Lower leg skin (tissue), 4 donors: ENCODE results near the gene COX4I1. TPM values are rescaled to one million over a fixed set of nuclear protein-coding genes. Genes with fewer than 3 reads are reported as not detected.
A peak's percentile ranks its signal among the peaks of the same experiment; 100 is the strongest.

Source experiments
- DNase-seq, 2 donors: peaks; one replicate each; pipeline ENCODE4 v3.0.0-alpha.2; 2019; ENCODE audit warnings: low spot score in 2 of 2
- H3K4me3 ChIP-seq: fragments of 200-600 bp; sonication (generic); 2 replicates; pipeline ENCODE4 v1.5.1; 2017; ENCODE audit warnings: mild to moderate bottlenecking, low read depth; ENCODE audit not compliant: poor library complexity, severe bottlenecking
- CTCF ChIP-seq, 3 donors: fragments of 450-650 bp; IDR thresholded peaks; one replicate each; pipeline ENCODE4 v1.5.1; 2016; ENCODE audit warnings: antibody characterized with exemption in 3 of 3, mild to moderate bottlenecking in 3 of 3, moderate library complexity in 2 of 3
- POLR2A ChIP-seq, 2 donors: fragments of 450-650 bp; IDR thresholded peaks; one replicate each; pipeline ENCODE4 v1.6.1; 2016 to 2017; ENCODE audit warnings: antibody characterized with exemption in 2 of 2, mild to moderate bottlenecking in 1 of 2, moderate library complexity in 1 of 2
- WGBS, 2 donors: methylation state at CpG; one replicate each; pipeline ENCODE4 v1.1.5; 2018; 5-methylcytosine and 5-hydroxymethylcytosine counted together
- intact Hi-C: fragments of 100-400 bp; cut with DNase I; formaldehyde crosslinking; loops from one replicate; pipeline ENCODE4 v1.15.0; 2023; ENCODE audit warnings: low total_unique reads
- total RNA-seq, 4 donors: library from RNA; depleted of rRNA; stranded (reverse); fragments of >200 nt; gene quantifications; one replicate each; pipeline ENCODE4 v1.1.0, GENCODE V29; 2016

Gene COX4I1
- total RNA-seq, 4 donors from 2014 or later: 411 to 675 (median 548) TPM

DNA sequence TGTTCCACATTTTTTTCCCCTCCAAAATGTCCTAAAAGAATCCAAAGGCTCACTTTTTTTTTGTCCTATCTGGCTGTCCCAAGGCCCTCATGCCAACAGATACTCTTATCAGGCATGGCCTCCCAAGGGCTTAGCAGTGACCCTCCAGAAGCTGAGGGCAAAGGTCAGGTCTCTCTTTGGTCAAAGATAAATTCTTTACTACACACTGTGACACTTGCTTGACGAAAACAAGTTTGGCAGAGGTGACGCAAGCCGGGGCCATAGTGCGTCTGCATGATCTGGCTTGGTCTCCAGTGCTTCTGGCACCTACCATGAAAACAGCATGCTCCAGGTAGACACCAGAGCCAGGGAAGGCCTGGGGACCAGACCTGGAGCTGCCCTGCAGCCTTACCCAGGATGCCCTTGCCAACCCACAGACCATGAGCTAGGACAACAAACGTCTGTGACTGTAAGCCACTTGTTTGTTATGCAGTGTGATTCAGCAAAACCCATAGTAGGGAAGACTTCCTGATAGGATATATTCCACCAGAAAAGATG is 50.9 kb downstream of the COX4I1 start:
- TF ChIP-seq POLR2A (IDR thresholded peaks at IDR 0.05): no peak
- no peak for TF ChIP-seq CTCF (IDR thresholded peaks at IDR 0.05)
- WGBS, 2 donors: 52 to 70% methylated on average over 5 of the region's 5 CpGs
- intact Hi-C loops: no loop called here
- no peak overlapping the region for H3K4me3 ChIP-seq
- DNase-seq: peak in 1 of 2 donors; percentile 60

GRCh38 chr16:85851034-85851785 is 51.7 kb downstream of the COX4I1 start:
- TF ChIP-seq POLR2A (IDR thresholded peaks at IDR 0.05) (no peak), CTCF (IDR thresholded peaks at IDR 0.05) (no peak)
- intact Hi-C loops: no loop called here
- DNase-seq: peak in 1 of 2 donors; percentile 61
- 58 to 64% methylated on average over 15 of the region's 15 CpGs for WGBS, 2 donors
- no peak overlapping the region for H3K4me3 ChIP-seq

GRCh38 chr16:85853547-85854545 is 54.4 kb downstream of the COX4I1 start:
- H3K4me3 ChIP-seq: no peak overlapping the region
- no peak for TF ChIP-seq CTCF (IDR thresholded peaks at IDR 0.05)
- no peak for TF ChIP-seq POLR2A (IDR thresholded peaks at IDR 0.05)
- DNase-seq: peak in 1 of 2 donors; percentile 40
- 74 to 80% methylated on average over 16 of the region's 16 CpGs for WGBS, 2 donors
- intact Hi-C loops: no loop called here

DNA sequence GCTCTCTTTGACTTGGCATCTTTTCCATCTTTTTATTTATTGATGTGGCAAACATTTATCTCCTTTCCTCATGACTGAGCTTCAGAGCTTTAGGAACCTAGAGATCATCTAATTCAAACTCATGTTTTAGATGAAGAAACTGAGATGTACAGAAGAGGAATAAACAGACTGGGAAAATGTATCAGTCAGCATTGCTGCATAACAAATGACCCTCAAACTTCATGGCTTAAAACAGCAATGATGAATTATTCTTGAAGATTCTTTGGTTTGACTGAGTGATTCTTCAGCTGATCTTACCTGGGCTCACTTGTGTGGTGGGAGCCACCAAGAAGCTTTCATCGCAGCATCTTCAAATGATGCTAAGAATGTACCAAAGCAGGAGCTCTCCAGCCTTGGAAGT is 55.4 kb downstream of the COX4I1 start:
- no peak for DNase-seq
- TF ChIP-seq CTCF (IDR thresholded peaks at IDR 0.05) (no peak), POLR2A (IDR thresholded peaks at IDR 0.05) (no peak)
- intact Hi-C loops: no loop called here
- no peak overlapping the region for H3K4me3 ChIP-seq
- WGBS, 2 donors: 100% methylated on average over 1 of the region's 1 CpG

- no peak overlapping the region for H3K4me3 ChIP-seq
- intact Hi-C loops: no loop called here
- TF ChIP-seq CTCF (IDR thresholded peaks at IDR 0.05): no peak
- no peak for TF ChIP-seq POLR2A (IDR thresholded peaks at IDR 0.05)
- 69% methylated on average over 6 of the region's 6 CpGs for WGBS, 2 donors
- DNase-seq: peak in 1 of 2 donors; percentile 34
Observed at GRCh38 chr16:85856079-85856478, 56.6 kb downstream of the COX4I1 start.
